Activated T-cell treated with anti-CD3 and anti-CD28 coated beads, Interleukin-2, amount 50 U/mL, for 1 hour (primary cell): ENCODE data around the gene ARID2.

ENCODE experiments used
- DNase-seq: peaks from one replicate; pipeline ENCODE4 v3.0.0-alpha.2; 2020

The ARID2 gene

GRCh38 chr12:45763381-45763780 is 33.9 kb downstream of the ARID2 start:
- no peak for DNase-seq

GRCh38 chr12:45768194-45768593 is 38.7 kb downstream of the ARID2 start:
- DNase-seq: no peak

GRCh38 chr12:45773747-45774146 is 44.2 kb downstream of the ARID2 start:
- no peak for DNase-seq

GRCh38 chr12:45774508-45775162 is 45.1 kb downstream of the ARID2 start:
- DNase-seq: no peak

- DNase-seq: no peak
These were observed 46.0 kb downstream of the ARID2 start for GRCh38 chr12:45775465-45775864.

GRCh38 chr12:45775964-45776363 is 46.5 kb downstream of the ARID2 start:
- DNase-seq: no peak

- no peak for DNase-seq
These were observed 50.4 kb downstream of the ARID2 start for GRCh38 chr12:45779936-45780335.

- no peak for DNase-seq
These were observed 51.6 kb downstream of the ARID2 start for GRCh38 chr12:45781080-45781479.

- DNase-seq: no peak
These were observed 55.8 kb downstream of the ARID2 start for GRCh38 chr12:45785315-45785714.

- no peak for DNase-seq
These were observed 59.5 kb downstream of the ARID2 start for GRCh38 chr12:45789025-45789424.

GRCh38 chr12:45794422-45794821 is 64.9 kb downstream of the ARID2 start:
- no peak for DNase-seq

GRCh38 chr12:45801625-45802024 is 72.1 kb downstream of the ARID2 start:
- DNase-seq: no peak

- DNase-seq: no peak
These were observed 73.6 kb downstream of the ARID2 start for GRCh38 chr12:45803111-45803510.

GRCh38 chr12:45816652-45817051 is 87.1 kb downstream of the ARID2 start:
- no peak for DNase-seq

- DNase-seq: no peak
These were observed 98.5 kb downstream of the ARID2 start for GRCh38 chr12:45827974-45828373.

GRCh38 chr12:45828402-45828801 is 98.9 kb downstream of the ARID2 start:
- DNase-seq: no peak

- DNase-seq: no peak
These were observed 102.1 kb downstream of the ARID2 start for GRCh38 chr12:45831590-45831989.

- DNase-seq: no peak
These were observed 103.9 kb downstream of the ARID2 start for GRCh38 chr12:45833401-45833800.

GRCh38 chr12:45834809-45835208 is 105.3 kb downstream of the ARID2 start:
- no peak for DNase-seq

GRCh38 chr12:45839917-45840316 is 110.4 kb downstream of the ARID2 start:
- DNase-seq: no peak

- no peak for DNase-seq
These were observed 119.8 kb downstream of the ARID2 start for GRCh38 chr12:45849289-45849688.

- no peak for DNase-seq
These were observed 120.8 kb downstream of the ARID2 start for GRCh38 chr12:45850302-45850701.

- DNase-seq: no peak
These were observed 123.0 kb downstream of the ARID2 start for GRCh38 chr12:45852508-45852907.

- DNase-seq: no peak
These were observed 124.0 kb downstream of the ARID2 start for GRCh38 chr12:45853550-45853949.

GRCh38 chr12:45863332-45863731 is 133.8 kb downstream of the ARID2 start:
- DNase-seq: no peak

GRCh38 chr12:45866299-45866698 is 136.8 kb downstream of the ARID2 start:
- no peak for DNase-seq
